HFFc6 (cell line): ENCODE measurements around the gene PHAF1. TPM values are rescaled to one million over a fixed set of nuclear protein-coding genes. Genes with fewer than 3 reads are reported as not detected.

Source experiments
- DNase-seq: peaks from one replicate; pipeline ENCODE4 v3.0.0-alpha.2; 2018
- H3K27ac Mint-ChIP-seq: 2 replicates; pipeline ENCODE4 v1.8.0; 2020; ENCODE audit warnings: mild to moderate bottlenecking, mixed read lengths
- H3K27me3 Mint-ChIP-seq: 2 replicates; pipeline ENCODE4 v1.8.0; 2021; ENCODE audit warnings: mild to moderate bottlenecking, moderate library complexity, mixed read lengths; ENCODE audit not compliant: insufficient read depth
- H3K36me3 Mint-ChIP-seq: 2 replicates; pipeline ENCODE4 v1.8.0; 2021; ENCODE audit warnings: low read depth, mixed read lengths
- H3K4me1 Mint-ChIP-seq: 2 replicates; pipeline ENCODE4 v1.8.0; 2020; ENCODE audit warnings: low read depth, mixed read lengths
- H3K4me3 Mint-ChIP-seq: 2 replicates; pipeline ENCODE4 v1.8.0; 2020; ENCODE audit warnings: mild to moderate bottlenecking, moderate library complexity, mixed read lengths
- H3K9me3 Mint-ChIP-seq: 2 replicates; pipeline ENCODE4 v1.8.0; 2020; ENCODE audit warnings: mild to moderate bottlenecking, mixed read lengths
- CTCF ChIP-seq: fragments of 200-600 bp; sonication (generic); IDR thresholded peaks from 2 replicates; pipeline ENCODE4 v1.5.0; 2021; ENCODE audit warnings: antibody characterized with exemption, mild to moderate bottlenecking
- total RNA-seq, 6 experiments: library from RNA; stranded (reverse); fragmentation: NEBNext Ultra II Directional; extraction: Animal tissue kit (Norgen Biotek cat#: 25700); gene quantifications; 2 replicates in 1 of 6; 3 replicates in 5 of 6; pipeline ENCODE4 v1.2.3, GENCODE V29; 2021

Gene PHAF1
- total RNA-seq, 6 experiments from 2014 or later: 10.0 to 13.8 (median 11.8) TPM

DNA sequence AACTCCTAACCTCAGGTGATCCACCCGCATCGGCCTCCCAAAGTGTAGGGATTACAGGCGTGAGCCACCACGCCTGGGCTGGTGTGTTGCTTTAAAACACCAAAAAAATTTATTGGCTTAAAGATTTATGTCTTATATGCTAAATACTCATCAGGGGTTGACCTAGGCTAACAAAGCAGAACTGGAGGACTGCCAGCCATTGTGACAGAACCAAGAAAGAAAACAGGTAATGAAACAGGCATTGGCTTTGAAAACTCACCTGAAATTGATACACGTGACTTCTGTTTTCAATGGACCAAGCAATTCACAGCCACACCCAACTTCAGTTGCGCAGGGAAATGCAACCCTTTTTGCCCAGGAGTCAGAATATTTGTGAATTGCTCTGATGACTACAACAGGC, 4.9 kb upstream of the PHAF1 start:
- DNase-seq: no peak
- no peak overlapping the region for H3K27ac Mint-ChIP-seq
- H3K9me3 Mint-ChIP-seq: no peaks in the 10 kb centered on the region
- H3K36me3 Mint-ChIP-seq: no peaks in the 10 kb centered on the region
- H3K4me1 Mint-ChIP-seq: peaks cover 38% of the 10 kb centered on the region
- no peak for TF ChIP-seq CTCF
- no peak overlapping the region for H3K4me3 Mint-ChIP-seq
- H3K27me3 Mint-ChIP-seq: peaks cover 4% of the 10 kb centered on the region

GRCh38 chr16:67105246-67105645, 4.5 kb upstream of the PHAF1 start:
- Mint-ChIP-seq H3K27ac (no peak overlapping the region), H3K27me3 (peaks cover 4% of the 10 kb centered on the region), H3K36me3 (no peaks in the 10 kb centered on the region), H3K9me3 (no peaks in the 10 kb centered on the region), H3K4me1 (peaks cover 34% of the 10 kb centered on the region), H3K4me3 (no peak overlapping the region)
- TF ChIP-seq CTCF: no peak
- no peak for DNase-seq

- H3K36me3 Mint-ChIP-seq: no peaks in the 10 kb centered on the region
- H3K4me3 Mint-ChIP-seq: no peak overlapping the region
- no peak overlapping the region for H3K27ac Mint-ChIP-seq
- peaks cover 31% of the 10 kb centered on the region for H3K4me1 Mint-ChIP-seq
- no peaks in the 10 kb centered on the region for H3K9me3 Mint-ChIP-seq
- H3K27me3 Mint-ChIP-seq: peaks cover 4% of the 10 kb centered on the region
- no peak for DNase-seq
- no peak for TF ChIP-seq CTCF
Measured at GRCh38 chr16:67105881-67106280, 3.9 kb upstream of the PHAF1 start.

- Mint-ChIP-seq H3K36me3 (peaks cover 7% of the 10 kb centered on the region; the same call in 1 of the 2 replicates), H3K27ac (no peak overlapping the region), H3K27me3 (peaks cover 6% of the 10 kb centered on the region), H3K4me3 (no peak overlapping the region; the same call in 1 of the 2 replicates), H3K4me1 (peaks cover 35% of the 10 kb centered on the region), H3K9me3 (no peaks in the 10 kb centered on the region)
- no peak for TF ChIP-seq CTCF
- no peak for DNase-seq
Measured at GRCh38 chr16:67108489-67108888, 1.3 kb upstream of the PHAF1 start.

DNA sequence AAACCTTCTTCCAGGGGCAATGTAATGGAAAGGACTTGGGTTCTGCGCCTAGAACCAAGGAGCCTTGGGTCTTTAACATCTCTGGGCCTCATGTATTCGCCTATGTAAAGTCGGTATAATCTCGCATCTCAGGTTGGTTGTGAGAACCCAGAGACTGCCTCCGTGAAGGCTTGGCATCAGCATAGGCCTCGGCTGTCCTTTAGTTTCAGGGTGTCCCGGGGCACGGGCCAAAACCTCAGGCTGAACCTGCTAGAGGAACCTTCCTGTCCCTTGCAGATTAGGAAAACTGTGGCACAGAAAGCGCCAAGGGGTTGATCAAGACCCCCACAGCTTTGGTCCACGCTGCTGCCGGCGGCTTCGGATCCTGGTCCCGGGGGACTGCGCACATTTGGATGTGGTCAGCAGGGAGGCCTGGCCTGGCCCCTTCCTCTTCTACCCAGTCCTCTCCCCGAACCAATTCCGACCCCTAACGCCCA, 772 bp upstream of the PHAF1 start:
- Mint-ChIP-seq H3K27me3 (peaks cover 6% of the 10 kb centered on the region), H3K27ac (peak overlapping the region; percentile 91), H3K4me3 (peak overlapping the region; percentile 98), H3K4me1 (peaks cover 37% of the 10 kb centered on the region), H3K36me3 (peaks cover 7% of the 10 kb centered on the region; the same call in 1 of the 2 replicates), H3K9me3 (no peaks in the 10 kb centered on the region)
- no peak for DNase-seq
- no peak for TF ChIP-seq CTCF
